Measurements from ENCODE around the gene FPGS.

The FPGS gene

GRCh38 chr9:127860779-127861178, 58.1 kb downstream of the FPGS start:
- DNase-seq (ENCODE audit: low read depth), result no peak
- TF ChIP-seq CTCF (IDR thresholded peaks at IDR 0.05; ENCODE audit: low read length, missing control alignments), result no peak
- no peak overlapping the region for H3K4me3 ChIP-seq (replicated peaks; ENCODE audit: low read depth, low read length)

- no peak for DNase-seq (ENCODE audit: low read depth)
- TF ChIP-seq CTCF (IDR thresholded peaks at IDR 0.05; ENCODE audit: low read length, missing control alignments), result no peak
- no peak overlapping the region for H3K4me3 ChIP-seq (replicated peaks; ENCODE audit: low read depth, low read length)
Measured at GRCh38 chr9:127862075-127863011, 59.7 kb downstream of the FPGS start.

GRCh38 chr9:127863191-127863621, 60.5 kb downstream of the FPGS start:
- DNase-seq (ENCODE audit: low read depth), result no peak
- H3K4me3 ChIP-seq (replicated peaks; ENCODE audit: low read depth, low read length), result no peak overlapping the region
- no peak for TF ChIP-seq CTCF (IDR thresholded peaks at IDR 0.05; ENCODE audit: low read length, missing control alignments)
